HG03354 (cell line): ENCODE data around the gene IFNK.
"Not testable (repeated sequence)": the region's sequence is repeated elsewhere in the genome, so short reads cannot be mapped to it uniquely, and the experiment has no call there.

ENCODE experiments used
- ATAC-seq: cut with Tn5 transposase; IDR thresholded peaks from one replicate; pipeline ENCODE4 v1.9.1; 2021; ENCODE audit warnings: mild to moderate bottlenecking; ENCODE audit not compliant: unreplicated experiment, poor library complexity, severe bottlenecking

IFNK gene, protein sequence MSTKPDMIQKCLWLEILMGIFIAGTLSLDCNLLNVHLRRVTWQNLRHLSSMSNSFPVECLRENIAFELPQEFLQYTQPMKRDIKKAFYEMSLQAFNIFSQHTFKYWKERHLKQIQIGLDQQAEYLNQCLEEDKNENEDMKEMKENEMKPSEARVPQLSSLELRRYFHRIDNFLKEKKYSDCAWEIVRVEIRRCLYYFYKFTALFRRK

DNA sequence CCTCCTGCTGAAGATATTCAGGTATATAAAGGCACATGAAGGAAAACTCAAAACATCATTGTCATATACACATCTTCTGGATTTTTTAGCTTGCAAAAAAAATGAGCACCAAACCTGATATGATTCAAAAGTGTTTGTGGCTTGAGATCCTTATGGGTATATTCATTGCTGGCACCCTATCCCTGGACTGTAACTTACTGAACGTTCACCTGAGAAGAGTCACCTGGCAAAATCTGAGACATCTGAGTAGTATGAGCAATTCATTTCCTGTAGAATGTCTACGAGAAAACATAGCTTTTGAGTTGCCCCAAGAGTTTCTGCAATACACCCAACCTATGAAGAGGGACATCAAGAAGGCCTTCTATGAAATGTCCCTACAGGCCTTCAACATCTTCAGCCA, at the start of gene IFNK:
IFNK (plus strand) TSS at position 55 of the 400 bp plus-strand sequence; CDS start at position 102, 47 bp downstream.
- no peak for ATAC-seq

DNA sequence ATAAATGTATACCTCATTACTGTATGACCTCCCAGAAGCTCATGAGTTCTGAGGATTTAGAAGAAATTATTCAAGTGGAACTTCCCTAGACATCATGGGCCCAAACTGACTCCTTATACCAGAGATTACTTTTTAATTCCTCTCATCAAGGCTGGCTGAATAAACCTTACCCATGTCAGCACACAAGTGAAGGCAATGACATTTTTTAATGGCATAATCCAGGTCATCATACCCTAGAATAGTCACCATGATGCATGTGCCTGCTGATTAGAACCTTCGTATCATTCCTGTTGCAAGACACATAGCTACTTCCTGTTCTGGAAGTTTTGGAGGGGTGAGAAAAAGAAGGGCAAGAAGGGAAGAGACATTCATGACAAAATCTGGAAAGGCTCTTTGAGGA, 49.8 kb upstream of the IFNK start:
- ATAC-seq, result no peak

DNA sequence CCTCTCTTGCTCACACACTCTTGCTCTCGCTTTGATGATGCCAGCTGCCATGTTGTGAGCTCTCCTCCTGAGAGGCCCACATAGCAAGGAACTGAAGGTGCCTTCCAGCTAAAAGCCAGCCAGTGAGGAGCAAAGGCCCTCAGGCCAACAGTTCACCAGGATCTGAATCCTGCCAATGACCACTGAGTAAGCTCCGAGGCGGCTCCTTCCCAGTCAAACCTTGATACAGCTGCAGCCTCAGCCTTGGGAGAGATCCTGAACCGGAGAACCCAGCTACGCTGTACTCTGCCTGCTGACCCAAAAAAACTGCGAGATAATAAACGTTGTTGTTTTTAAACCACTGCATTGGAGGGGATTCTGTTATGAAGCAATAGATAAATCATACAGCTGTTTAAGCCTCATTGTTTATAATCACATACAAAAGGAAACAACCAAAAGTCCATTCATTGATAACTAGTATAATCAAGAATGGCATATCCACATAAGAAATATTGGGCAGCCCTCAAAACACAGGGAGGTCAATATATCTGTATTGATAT, 49.0 kb upstream of the IFNK start:
- ATAC-seq, result no peak

DNA sequence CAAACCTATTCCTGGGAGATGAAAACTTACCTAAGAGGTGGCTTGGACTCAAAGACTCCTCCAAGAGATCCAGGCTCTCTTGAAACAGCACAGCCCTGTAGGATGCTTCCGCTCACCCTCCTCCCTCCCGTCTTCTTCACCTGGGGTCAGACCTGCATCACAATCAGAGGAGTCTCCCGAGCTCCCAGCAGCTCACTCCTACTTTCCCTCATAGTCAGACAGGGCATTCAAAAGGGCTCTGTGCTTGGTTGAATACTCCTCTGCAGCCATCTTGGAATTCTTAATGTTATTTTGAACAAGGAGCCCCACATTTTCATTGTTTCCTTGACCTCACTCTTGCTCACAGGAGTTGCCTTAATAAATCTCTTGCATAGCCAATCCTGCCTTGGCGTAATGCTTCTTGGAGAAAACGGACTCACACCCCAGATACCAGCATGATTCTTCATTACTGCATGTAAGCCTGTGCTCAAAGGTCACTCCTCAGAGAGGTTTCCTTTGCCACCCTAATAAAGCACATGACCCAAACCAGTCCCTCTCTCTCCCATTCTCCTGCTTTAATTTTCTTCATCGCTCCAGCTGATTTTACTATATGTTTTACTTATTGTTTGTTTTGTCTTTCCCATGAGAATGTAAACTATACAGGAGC, 47.1 kb upstream of the IFNK start:
- no peak for ATAC-seq

DNA sequence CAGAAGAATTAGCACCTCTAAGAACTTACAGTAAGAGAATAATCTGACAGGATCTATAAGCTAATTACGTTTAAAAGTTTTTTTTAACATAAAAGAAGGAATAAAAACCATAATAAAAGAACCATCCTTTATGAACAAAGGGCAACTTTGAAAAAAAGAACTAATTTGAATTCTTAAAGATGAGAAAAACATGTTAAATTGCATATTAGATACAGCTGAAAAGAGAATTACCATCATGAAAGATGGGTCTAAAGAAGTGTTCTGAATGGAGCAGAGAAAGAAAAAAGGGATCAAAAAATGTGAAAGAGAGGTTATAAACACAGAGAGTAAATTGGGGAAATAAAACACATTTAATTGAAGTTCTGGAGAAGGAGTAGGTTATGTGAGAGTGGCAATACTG, 45.8 kb upstream of the IFNK start:
- no peak for ATAC-seq

DNA sequence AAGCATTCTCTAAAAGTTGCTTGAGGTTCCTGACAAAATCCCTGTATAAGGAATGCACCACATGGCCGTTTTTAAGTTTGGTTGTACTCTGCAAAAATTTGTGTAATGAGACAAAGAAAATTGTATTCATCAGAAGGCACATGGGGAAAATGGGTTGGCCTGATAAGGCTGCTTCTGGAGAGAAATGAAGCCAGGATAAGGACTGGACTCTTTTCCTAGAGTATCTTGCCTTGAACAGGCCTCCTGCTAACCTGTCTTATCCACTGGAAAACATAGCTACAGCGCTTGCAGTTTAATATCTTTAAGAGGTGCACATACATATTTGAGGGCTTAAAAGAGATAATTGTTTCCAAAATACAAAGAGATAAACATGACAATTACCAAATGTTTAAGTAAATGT, 41.4 kb upstream of the IFNK start:
- ATAC-seq, result no peak

DNA sequence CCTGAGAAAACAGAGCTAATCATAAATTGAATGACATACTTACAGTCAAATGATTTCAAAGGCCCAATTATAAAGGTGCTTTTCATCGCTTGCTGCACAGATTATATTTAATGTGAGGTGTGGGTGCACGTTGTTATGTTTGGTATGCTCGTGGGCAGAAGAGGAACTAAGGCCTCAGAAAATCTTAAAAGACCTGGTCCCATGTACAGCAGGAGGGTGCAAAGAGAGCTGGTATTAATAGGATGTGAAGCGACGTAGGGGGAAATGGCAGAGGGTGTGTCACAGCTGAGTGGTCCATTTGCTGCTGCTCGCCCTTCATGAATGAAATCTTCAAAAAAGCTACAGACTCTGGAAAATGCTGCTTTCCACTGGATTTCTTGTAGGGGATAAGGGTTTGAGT, 40.5 kb upstream of the IFNK start:
- no peak for ATAC-seq

DNA sequence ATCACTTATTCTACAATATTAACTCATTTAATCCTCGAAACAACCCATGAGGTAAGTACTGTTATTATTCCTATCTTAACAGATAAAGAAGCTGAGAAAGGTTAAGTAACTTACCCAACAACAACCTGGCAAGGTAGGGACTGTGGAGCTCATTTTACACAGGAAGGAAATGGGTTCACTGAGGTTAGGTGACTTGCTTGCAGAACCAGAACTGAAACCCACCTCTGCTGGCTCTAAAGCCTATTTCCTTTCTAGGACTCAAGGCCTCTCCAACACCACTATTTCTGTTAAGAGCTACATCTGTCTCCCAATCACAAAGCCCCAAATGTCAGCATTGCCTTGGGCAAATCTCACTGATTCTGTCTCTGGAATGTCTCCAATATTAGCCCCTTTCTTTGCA, 38.9 kb upstream of the IFNK start:
- ATAC-seq, result peak; percentile 77

DNA sequence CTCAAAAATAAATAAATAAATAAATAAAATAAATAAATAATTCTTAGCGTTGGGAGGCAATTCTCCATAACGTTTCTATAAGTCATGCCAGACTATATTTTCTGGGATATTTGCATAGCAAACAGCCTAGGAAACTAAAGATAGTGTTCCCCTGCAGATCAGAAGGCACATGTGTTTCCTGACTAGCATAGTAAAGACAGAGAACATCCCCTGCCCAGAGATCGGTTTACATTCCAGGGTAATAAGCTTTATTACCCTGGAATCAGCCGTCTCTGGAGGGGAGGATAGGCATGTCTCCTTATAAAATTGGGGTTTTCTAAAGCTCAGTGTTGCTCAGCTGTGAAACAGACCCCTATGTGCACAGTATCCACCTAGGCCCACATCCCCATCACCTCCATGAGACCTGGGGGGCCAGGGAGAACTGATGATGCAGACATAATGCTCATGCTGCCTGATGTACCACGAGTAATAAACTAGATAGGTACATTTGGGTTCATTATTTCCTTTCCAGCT, 36.9 kb upstream of the IFNK start:
- no peak for ATAC-seq

DNA sequence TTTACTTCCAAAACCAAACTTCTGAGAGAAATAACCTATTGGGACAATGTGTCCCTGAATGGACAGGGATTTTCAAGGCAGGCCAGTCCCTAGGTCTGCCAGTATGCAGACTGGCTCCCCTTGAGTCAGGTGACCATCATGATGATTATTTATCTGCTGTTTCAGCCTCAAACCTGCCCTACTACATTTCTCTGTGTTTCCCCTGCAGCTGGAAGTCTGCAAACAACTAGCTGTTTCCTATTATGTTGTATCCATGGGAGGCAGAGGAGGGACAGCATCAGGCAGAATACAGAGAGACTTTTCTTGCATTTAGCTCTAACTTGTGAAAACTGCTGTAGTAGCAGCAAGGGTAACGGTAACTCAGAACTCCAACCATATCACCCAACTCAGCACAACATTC, 36.2 kb upstream of the IFNK start:
- ATAC-seq, result no peak

DNA sequence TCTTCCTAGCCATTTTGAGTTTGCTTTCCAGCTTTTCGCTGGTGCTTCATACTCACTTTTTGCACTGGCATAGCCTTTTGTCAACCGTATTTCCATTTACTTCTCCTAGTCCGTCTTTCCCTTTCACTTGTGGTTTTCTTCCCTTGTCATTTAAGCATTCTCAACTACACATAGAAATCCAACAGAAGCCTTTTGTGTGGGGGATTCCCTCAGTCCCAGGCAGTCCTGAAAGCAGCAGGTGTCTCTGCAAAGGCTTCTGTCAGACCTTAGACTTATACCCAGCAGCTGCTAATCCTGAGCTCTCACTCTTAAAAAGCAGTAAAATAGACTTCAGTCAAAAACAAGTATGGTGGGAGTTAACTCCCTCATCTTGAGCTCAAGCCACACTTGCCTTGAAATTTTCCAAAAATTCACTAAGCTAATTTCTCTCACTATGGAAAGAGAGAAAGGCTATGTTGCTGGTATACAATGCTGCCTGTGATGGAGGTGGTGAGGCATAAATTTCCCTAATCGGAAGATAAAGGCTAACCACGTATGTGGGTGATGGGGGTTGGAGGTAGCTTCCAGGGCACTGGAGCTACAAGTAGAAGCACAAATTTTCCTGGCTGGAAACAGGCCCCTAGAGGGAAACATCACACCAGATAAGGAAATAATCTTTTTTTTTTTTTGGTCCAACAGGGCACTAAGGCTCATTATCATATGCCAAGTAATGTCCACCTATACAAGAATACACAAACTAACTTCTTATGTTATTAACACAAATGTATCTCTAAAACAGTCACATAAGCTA, 34.8 kb upstream of the IFNK start:
- ATAC-seq, result peak; percentile 85

DNA sequence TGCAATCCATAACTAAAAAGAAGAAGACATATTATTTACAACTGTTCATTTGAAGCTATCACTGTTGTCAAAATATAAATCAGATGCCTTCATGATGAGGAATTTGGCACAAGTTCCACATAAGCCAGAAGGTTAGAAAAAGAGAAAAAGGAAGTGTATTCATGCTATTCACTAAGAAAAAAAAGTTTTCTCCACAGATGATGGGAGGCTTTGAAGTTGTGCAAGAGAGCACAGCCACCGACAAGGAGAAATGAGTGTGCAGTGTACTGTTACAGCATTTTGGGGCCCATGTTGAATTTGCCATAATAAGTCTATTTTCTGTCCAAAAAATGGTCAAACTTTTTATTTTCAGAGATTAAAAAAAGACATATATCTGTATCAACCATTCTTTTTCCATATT, 32.9 kb upstream of the IFNK start:
- no peak for ATAC-seq

DNA sequence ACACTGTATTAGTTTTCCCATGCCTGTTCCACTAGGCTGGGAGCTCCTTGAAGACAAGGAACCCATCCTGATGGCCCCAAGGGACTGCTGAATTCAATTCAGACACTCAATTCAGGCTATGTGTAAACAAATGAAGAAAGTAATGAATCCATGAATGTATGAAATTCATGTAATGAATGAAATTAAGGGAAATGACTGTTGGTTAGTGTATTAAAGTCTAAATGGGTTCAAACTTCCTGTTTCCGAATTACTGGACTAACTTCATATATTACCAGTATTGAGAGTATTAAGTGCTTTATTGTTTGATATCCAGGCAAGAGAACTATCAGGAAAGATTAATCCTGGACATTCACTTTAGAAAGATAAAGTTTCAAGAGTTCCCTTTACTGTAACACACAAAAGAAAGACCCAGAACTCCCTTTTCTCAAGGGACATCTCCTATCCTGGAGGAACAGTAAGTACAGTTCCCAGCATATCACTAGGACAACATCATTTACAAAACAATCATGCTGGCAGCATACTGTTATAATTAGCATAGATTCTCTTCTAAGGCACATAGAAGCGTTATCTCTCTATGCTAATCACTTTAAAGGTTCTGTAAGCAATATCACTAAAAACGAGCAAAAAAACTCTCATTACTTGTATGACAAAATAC, 28.5 kb upstream of the IFNK start:
- no peak for ATAC-seq

DNA sequence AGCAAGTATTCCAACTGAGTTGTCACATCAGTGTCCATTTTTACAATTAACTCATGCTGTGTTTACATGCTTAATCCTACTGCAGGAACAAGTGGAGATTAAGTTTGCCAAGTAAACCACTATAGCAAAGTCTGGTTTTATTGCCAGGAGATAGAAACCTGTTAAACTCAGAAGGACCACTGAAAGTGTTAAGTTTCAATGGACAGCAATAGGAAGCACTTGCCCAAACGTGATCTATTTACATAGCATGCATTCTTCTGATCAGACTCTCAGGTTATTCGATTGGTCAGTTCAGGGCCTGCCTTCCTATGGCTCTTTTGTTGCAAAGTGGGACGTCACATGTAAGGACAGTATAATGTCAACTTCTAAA, 28.0 kb upstream of the IFNK start:
- no peak for ATAC-seq

DNA sequence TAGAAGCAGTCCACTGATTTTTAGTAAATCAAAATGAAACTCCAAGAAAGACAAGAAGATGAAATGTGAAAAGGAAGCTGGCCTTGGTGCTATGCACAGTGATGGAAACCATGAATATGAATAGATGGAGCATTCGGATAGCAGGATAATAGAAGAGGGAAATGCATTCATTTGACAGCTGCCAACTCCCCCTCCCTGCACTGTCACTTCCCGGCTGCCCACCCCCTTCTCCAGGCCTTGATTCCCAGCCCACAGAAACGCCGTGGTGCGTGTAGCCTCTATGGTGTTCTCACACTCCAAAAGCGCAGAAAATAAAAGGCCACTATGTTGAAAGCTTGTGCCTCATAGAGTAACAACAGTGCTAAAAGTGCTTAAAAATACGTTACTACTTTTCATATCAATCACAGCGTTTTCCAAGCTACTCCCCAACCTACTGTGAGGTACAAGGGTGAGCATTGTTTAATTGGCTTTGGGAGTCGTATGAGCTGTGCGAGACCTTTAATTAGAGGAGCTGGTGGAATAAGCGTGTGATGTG, 26.1 kb upstream of the IFNK start:
- no peak for ATAC-seq

DNA sequence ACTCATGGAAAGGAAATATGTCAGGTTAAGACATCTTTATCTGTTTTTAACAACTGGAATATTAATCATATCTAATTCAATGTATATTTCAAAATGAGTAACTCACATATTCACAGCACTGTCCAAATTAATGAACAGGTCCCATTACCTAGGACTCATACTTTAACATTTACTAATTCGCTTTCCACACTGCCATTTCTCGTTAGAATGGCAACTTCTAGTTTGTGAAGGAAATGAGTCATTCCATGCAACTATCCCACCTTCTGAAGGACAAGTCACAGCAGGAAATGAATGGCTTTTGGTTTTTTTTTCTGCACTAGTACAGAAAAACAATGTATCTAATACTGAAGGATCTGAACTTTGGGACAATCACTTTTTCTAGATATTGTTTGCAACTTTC, 24.6 kb upstream of the IFNK start:
- ATAC-seq, result peak; percentile 66

DNA sequence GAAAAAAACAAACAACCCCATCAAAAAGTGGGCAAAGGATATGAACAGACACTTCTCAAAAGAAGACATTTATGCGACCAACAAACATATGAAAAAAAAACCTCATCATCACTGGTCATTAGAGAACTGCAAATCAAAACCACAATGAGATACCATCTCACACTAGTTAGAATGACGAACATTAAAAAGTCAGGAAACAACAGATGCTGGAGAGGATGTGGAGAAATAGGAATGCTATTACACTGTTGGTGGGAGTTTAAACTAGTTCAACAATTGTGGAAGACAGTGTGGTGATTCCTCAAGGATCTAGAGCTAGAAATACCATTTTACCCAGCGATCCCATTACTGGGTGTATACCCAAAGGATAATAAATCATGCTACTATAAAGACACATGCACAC, 23.2 kb upstream of the IFNK start:
- not testable (repeated sequence) for ATAC-seq

DNA sequence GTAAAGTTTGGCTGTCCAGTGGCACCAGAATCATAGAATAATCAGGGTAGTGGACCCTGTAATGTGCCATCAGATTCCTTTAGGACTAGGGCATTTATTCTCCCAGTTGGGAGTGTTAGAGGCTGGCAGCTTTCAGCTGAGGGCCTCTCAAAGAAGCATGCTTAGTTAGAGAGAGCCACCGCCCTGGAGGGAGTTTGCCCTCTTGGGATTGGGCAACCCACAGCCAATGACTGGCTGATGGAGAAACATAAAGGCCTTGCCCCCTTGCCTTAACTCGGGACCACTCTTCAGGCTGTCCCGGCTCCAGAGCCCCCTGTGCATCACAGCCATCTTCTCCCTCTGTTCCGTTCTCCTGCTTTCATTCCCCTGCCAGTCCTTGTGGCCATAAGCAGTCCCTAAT, 20.5 kb upstream of the IFNK start:
- ATAC-seq, result no peak

DNA sequence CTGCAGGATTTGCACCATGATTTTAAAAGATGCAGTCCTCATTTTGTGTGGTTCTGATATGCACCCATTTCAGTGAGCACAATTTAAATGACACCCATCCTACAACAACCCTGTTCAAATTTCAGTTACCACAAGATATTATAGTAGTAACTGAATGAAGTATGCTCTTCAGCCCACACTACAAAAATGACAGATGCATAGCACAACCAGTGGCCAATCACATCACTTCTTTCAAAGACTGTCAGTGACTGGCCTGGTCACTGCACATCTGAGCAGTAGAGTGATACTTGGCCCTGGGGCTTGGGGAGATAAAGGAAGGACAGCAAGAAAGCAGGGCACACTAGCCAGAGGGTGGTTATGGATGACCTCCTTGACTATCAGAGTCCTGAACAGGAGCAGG, 19.8 kb upstream of the IFNK start:
- no peak for ATAC-seq

DNA sequence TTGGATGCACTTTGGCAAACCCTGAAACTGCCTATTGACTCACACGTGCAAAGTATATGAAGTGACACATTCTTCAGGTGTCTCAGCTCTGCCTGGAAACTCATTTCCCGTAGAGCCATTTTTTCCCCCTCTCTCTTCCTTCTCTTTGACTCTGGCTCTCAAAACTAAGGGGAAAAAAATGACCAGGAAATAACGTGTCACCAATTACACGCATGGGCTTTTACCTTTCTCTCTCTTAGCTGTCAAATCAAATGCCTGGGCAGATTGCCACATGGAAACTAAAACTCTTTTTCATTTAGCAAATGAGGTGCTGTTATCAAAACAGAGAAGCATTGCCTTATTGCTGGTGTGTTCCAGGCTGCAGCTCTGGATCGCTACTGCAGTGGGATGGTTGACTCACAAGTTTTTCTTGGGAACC, 18.3 kb upstream of the IFNK start:
- ATAC-seq, result no peak
